Measurements from ENCODE around the gene TNRC6C.
A peak's percentile ranks its signal among the peaks of the same experiment; 100 is the strongest.

Gene TNRC6C

GRCh38 chr17:78141437-78142118, 183.1 kb downstream of the TNRC6C start:
- no peak overlapping the region for H3K4me3 ChIP-seq (ENCODE audit: low read depth, low read length)
- no peak for TF ChIP-seq CTCF (IDR thresholded peaks at IDR 0.05; ENCODE audit: low read depth, low read length)
- no peak for DNase-seq (ENCODE audit: low read depth, low spot score)
- in situ Hi-C loops (cut with HindIII; ENCODE audit: low sequenced_read_pairs) = no loop called here

- in situ Hi-C loops (cut with HindIII; ENCODE audit: low sequenced_read_pairs) = no loop called here
- no peak overlapping the region for H3K4me3 ChIP-seq (ENCODE audit: low read depth, low read length)
- peak; percentile 55 for DNase-seq (ENCODE audit: low read depth, low spot score)
- no peak for TF ChIP-seq CTCF (IDR thresholded peaks at IDR 0.05; ENCODE audit: low read depth, low read length)
Measured at GRCh38 chr17:78142119-78142861, 183.8 kb downstream of the TNRC6C start.

- DNase-seq (ENCODE audit: low read depth, low spot score) = no peak
- in situ Hi-C loops (cut with HindIII; ENCODE audit: low sequenced_read_pairs) = no loop called here
- TF ChIP-seq CTCF (IDR thresholded peaks at IDR 0.05; ENCODE audit: low read depth, low read length) = no peak
- no peak overlapping the region for H3K4me3 ChIP-seq (ENCODE audit: low read depth, low read length)
Measured at GRCh38 chr17:78143214-78144146, 185.0 kb downstream of the TNRC6C start.

- peak; percentile 79 for DNase-seq (ENCODE audit: low read depth, low spot score)
- no peak overlapping the region for H3K4me3 ChIP-seq (ENCODE audit: low read depth, low read length)
- no peak for TF ChIP-seq CTCF (IDR thresholded peaks at IDR 0.05; ENCODE audit: low read depth, low read length)
- in situ Hi-C loops (cut with HindIII; ENCODE audit: low sequenced_read_pairs) = no loop called here
Measured at GRCh38 chr17:78144147-78144719, 185.7 kb downstream of the TNRC6C start.

GRCh38 chr17:78144736-78145641, 186.5 kb downstream of the TNRC6C start:
- no peak overlapping the region for H3K4me3 ChIP-seq (ENCODE audit: low read depth, low read length)
- no peak for TF ChIP-seq CTCF (IDR thresholded peaks at IDR 0.05; ENCODE audit: low read depth, low read length)
- in situ Hi-C loops (cut with HindIII; ENCODE audit: low sequenced_read_pairs) = no loop called here
- DNase-seq (ENCODE audit: low read depth, low spot score) = no peak
